ENCODE results near the gene CCDC74A. TPM values are rescaled to one million over a fixed set of nuclear protein-coding genes. Genes with fewer than 3 reads are reported as not detected.
"Not testable (repeated sequence)": the region's sequence is repeated elsewhere in the genome, so short reads cannot be mapped to it uniquely, and the experiment has no call there.

The CCDC74A gene
- polyA plus RNA-seq, 1 donor: 3.6 TPM

GRCh38 chr2:131488306-131489205 lies 39.1 kb upstream of the CCDC74A start:
- Histone ChIP-seq H3K36me3 (ENCODE audit: control insufficient read depth, insufficient read depth, low read length) (peaks cover 10% of the 10 kb centered on the region), H3K4me3 (ENCODE audit: low read length) (no peak overlapping the region), H3K27ac (ENCODE audit: low read length) (no peak overlapping the region), H3K27me3 (ENCODE audit: control insufficient read depth, insufficient read depth, low read length) (no peaks in the 10 kb centered on the region), H3K9me3 (ENCODE audit: control insufficient read depth, low read depth, low read length) (no peaks in the 10 kb centered on the region), H3K4me1 (ENCODE audit: control insufficient read depth, insufficient read depth, low read length) (peaks cover 7% of the 10 kb centered on the region)
- WGBS (ENCODE audit: insufficient coverage, low lambda C conversion rate): 100% methylated on average over 2 of the region's 14 CpGs
- DNase-seq: no peak

GRCh38 chr2:131490616-131491468 lies 36.8 kb upstream of the CCDC74A start:
- no CpG with 5 or more reads among the region's 20 CpGs for WGBS (ENCODE audit: insufficient coverage, low lambda C conversion rate)
- DNase-seq: peak in 1 of 2 donors; percentile 24
- Histone ChIP-seq H3K27ac (ENCODE audit: low read length) (peak overlapping the region; percentile 3), H3K4me3 (ENCODE audit: low read length) (peak overlapping the region; percentile 46), H3K4me1 (ENCODE audit: control insufficient read depth, insufficient read depth, low read length) (peaks cover 12% of the 10 kb centered on the region)
- H3K9me3 ChIP-seq (ENCODE audit: control insufficient read depth, low read depth, low read length); H3K36me3 ChIP-seq (ENCODE audit: control insufficient read depth, insufficient read depth, low read length); H3K27me3 ChIP-seq (ENCODE audit: control insufficient read depth, insufficient read depth, low read length): not testable (repeated sequence)

GRCh38 chr2:131491469-131491836 lies 36.2 kb upstream of the CCDC74A start:
- not testable (repeated sequence) for H3K27me3 ChIP-seq (ENCODE audit: control insufficient read depth, insufficient read depth, low read length); H3K36me3 ChIP-seq (ENCODE audit: control insufficient read depth, insufficient read depth, low read length); H3K9me3 ChIP-seq (ENCODE audit: control insufficient read depth, low read depth, low read length)
- peak overlapping the region; percentile 3 for H3K27ac ChIP-seq (ENCODE audit: low read length)
- peak in 1 of 2 donors; percentile 33 for DNase-seq
- peaks cover 12% of the 10 kb centered on the region for H3K4me1 ChIP-seq (ENCODE audit: control insufficient read depth, insufficient read depth, low read length)
- peak overlapping the region; percentile 46 for H3K4me3 ChIP-seq (ENCODE audit: low read length)
- no CpG with 5 or more reads among the region's 22 CpGs for WGBS (ENCODE audit: insufficient coverage, low lambda C conversion rate)

GRCh38 chr2:131492015-131492417 lies 35.7 kb upstream of the CCDC74A start, which contains the start of gene MZT2A:
MZT2A (minus strand) TSS chr2:131492397; CDS start chr2:131492376, 21 bp downstream.
- not testable (repeated sequence) for H3K27me3 ChIP-seq (ENCODE audit: control insufficient read depth, insufficient read depth, low read length); H3K9me3 ChIP-seq (ENCODE audit: control insufficient read depth, low read depth, low read length); DNase-seq
- Histone ChIP-seq H3K4me1 (ENCODE audit: control insufficient read depth, insufficient read depth, low read length) (peaks cover 12% of the 10 kb centered on the region), H3K36me3 (ENCODE audit: control insufficient read depth, insufficient read depth, low read length) (peaks cover 10% of the 10 kb centered on the region), H3K27ac (ENCODE audit: low read length) (peak within 1 kb of the TSS; percentile 85), H3K4me3 (ENCODE audit: low read length) (peak within 1 kb of the TSS; percentile 95)
- WGBS (ENCODE audit: insufficient coverage, low lambda C conversion rate): no CpG with 5 or more reads among the region's 53 CpGs

GRCh38 chr2:131492418-131493198 lies 35.1 kb upstream of the CCDC74A start:
- H3K36me3 ChIP-seq (ENCODE audit: control insufficient read depth, insufficient read depth, low read length): peaks cover 13% of the 10 kb centered on the region
- WGBS (ENCODE audit: insufficient coverage, low lambda C conversion rate): no CpG with 5 or more reads among the region's 79 CpGs
- H3K9me3 ChIP-seq (ENCODE audit: control insufficient read depth, low read depth, low read length): no peaks in the 10 kb centered on the region
- peak; percentile 95 to 98 for DNase-seq
- peak overlapping the region; percentile 85 for H3K27ac ChIP-seq (ENCODE audit: low read length)
- peak overlapping the region; percentile 95 for H3K4me3 ChIP-seq (ENCODE audit: low read length)
- no peaks in the 10 kb centered on the region for H3K27me3 ChIP-seq (ENCODE audit: control insufficient read depth, insufficient read depth, low read length)
- H3K4me1 ChIP-seq (ENCODE audit: control insufficient read depth, insufficient read depth, low read length): peaks cover 12% of the 10 kb centered on the region

- no peaks in the 10 kb centered on the region for H3K27me3 ChIP-seq (ENCODE audit: control insufficient read depth, insufficient read depth, low read length)
- H3K9me3 ChIP-seq (ENCODE audit: control insufficient read depth, low read depth, low read length): no peaks in the 10 kb centered on the region
- no CpG with 5 or more reads among the region's 40 CpGs for WGBS (ENCODE audit: insufficient coverage, low lambda C conversion rate)
- H3K4me1 ChIP-seq (ENCODE audit: control insufficient read depth, insufficient read depth, low read length): peaks cover 12% of the 10 kb centered on the region
- DNase-seq: peak in 1 of 2 donors; percentile 19
- H3K4me3 ChIP-seq (ENCODE audit: low read length): peak overlapping the region; percentile 95
- peaks cover 15% of the 10 kb centered on the region for H3K36me3 ChIP-seq (ENCODE audit: control insufficient read depth, insufficient read depth, low read length)
- H3K27ac ChIP-seq (ENCODE audit: low read length): peak overlapping the region; percentile 85
Observed at GRCh38 chr2:131493199-131493968, 34.3 kb upstream of the CCDC74A start.

GRCh38 chr2:131495506-131495905 lies 32.2 kb upstream of the CCDC74A start:
- H3K9me3 ChIP-seq (ENCODE audit: control insufficient read depth, low read depth, low read length); H3K27ac ChIP-seq (ENCODE audit: low read length); DNase-seq; H3K27me3 ChIP-seq (ENCODE audit: control insufficient read depth, insufficient read depth, low read length); H3K4me1 ChIP-seq (ENCODE audit: control insufficient read depth, insufficient read depth, low read length); H3K4me3 ChIP-seq (ENCODE audit: low read length): not testable (repeated sequence)
- WGBS (ENCODE audit: insufficient coverage, low lambda C conversion rate): no CpG with 5 or more reads among the region's 1 CpG
- H3K36me3 ChIP-seq (ENCODE audit: control insufficient read depth, insufficient read depth, low read length): peaks cover 15% of the 10 kb centered on the region

- not testable (repeated sequence) for H3K4me1 ChIP-seq (ENCODE audit: control insufficient read depth, insufficient read depth, low read length); H3K9me3 ChIP-seq (ENCODE audit: control insufficient read depth, low read depth, low read length); H3K27ac ChIP-seq (ENCODE audit: low read length); H3K4me3 ChIP-seq (ENCODE audit: low read length); DNase-seq; H3K27me3 ChIP-seq (ENCODE audit: control insufficient read depth, insufficient read depth, low read length)
- peaks cover 35% of the 10 kb centered on the region for H3K36me3 ChIP-seq (ENCODE audit: control insufficient read depth, insufficient read depth, low read length)
- WGBS (ENCODE audit: insufficient coverage, low lambda C conversion rate): no CpG with 5 or more reads among the region's 8 CpGs
Observed at GRCh38 chr2:131498321-131498973, 29.2 kb upstream of the CCDC74A start.

GRCh38 chr2:131503587-131503986 lies 24.1 kb upstream of the CCDC74A start:
- H3K4me3 ChIP-seq (ENCODE audit: low read length); DNase-seq; H3K4me1 ChIP-seq (ENCODE audit: control insufficient read depth, insufficient read depth, low read length); H3K27me3 ChIP-seq (ENCODE audit: control insufficient read depth, insufficient read depth, low read length); H3K9me3 ChIP-seq (ENCODE audit: control insufficient read depth, low read depth, low read length); H3K27ac ChIP-seq (ENCODE audit: low read length): not testable (repeated sequence)
- H3K36me3 ChIP-seq (ENCODE audit: control insufficient read depth, insufficient read depth, low read length): peaks cover 57% of the 10 kb centered on the region
- WGBS (ENCODE audit: insufficient coverage, low lambda C conversion rate): no CpG with 5 or more reads among the region's 4 CpGs
